Measurements from ENCODE around the gene TTLL7.
"Not testable (repeated sequence)": the region's sequence is repeated elsewhere in the genome, so short reads cannot be mapped to it uniquely, and the experiment has no call there.

The TTLL7 gene

DNA sequence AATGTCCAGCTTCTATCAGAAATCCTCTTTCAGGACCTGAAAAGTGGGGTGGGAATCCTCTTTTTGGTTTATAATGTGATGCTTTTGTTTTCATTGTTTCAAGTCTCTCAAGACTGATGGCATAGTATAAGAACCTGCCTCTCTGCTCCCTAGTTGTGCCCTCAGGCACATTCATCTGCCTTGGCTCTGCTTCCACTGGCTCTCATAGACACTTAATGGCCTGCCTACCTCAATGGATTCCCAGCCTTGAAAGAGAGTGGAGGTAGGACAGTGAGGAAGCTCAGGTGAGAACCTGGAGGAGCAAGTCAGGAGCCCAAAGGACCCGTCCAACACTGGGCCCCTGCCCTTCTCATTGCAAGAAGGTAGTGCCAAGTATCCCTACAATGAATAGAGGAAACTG, 4.8 kb downstream of the TTLL7 start:
- H3K18ac ChIP-seq (ENCODE audit: low read depth in 1 of 2, low read length in 2 of 2), result no peak overlapping the region
- H2AK5ac ChIP-seq (ENCODE audit: low read length, severe bottlenecking), result no peak overlapping the region
- no peaks in the 10 kb centered on the region for H3K27me3 ChIP-seq (ENCODE audit: control insufficient read depth in 1 of 2, insufficient read depth in 1 of 2, low read length in 2 of 2)
- H3K14ac ChIP-seq (ENCODE audit: low read length in 2 of 2), result no peak overlapping the region
- no peak overlapping the region for H3K27ac ChIP-seq (ENCODE audit: low read length, poor library complexity, severe bottlenecking)
- WGBS, result 100% methylated on average over 1 of the region's 1 CpG
- H3K4me2 ChIP-seq (ENCODE audit: low read length, poor library complexity, severe bottlenecking), result no peak overlapping the region
- no peak overlapping the region for H2AFZ ChIP-seq (ENCODE audit: low read depth, low read length)
- no peak overlapping the region for H3K9ac ChIP-seq (ENCODE audit: low read length)
- H3K36me3 ChIP-seq (ENCODE audit: control insufficient read depth in 1 of 2, insufficient read depth in 2 of 2, low read depth in 1 of 2, low read length in 2 of 2), result no peaks in the 10 kb centered on the region
- no peaks in the 10 kb centered on the region for H3K9me3 ChIP-seq (ENCODE audit: control insufficient read depth, low read length)
- H2BK120ac ChIP-seq (ENCODE audit: low read depth, low read length), result no peak overlapping the region
- H3K79me1 ChIP-seq (replicated peaks; ENCODE audit: low read length, poor library complexity, severe bottlenecking), result peaks cover 24% of the 10 kb centered on the region
- H3K4ac ChIP-seq (ENCODE audit: low read depth in 1 of 2, low read length in 2 of 2), result no peak overlapping the region
- no peak overlapping the region for H2BK5ac ChIP-seq (ENCODE audit: low read depth, low read length, poor library complexity, severe bottlenecking)
- no peak overlapping the region for H4K8ac ChIP-seq (ENCODE audit: low read length)
- no peak overlapping the region for H4K91ac ChIP-seq (ENCODE audit: low read length)
- DNase-seq, result no peak
- H3K4me3 ChIP-seq (ENCODE audit: insufficient read depth in 1 of 2, low read depth in 1 of 2, low read length in 2 of 2), result no peak overlapping the region
- H2BK12ac ChIP-seq (ENCODE audit: low read length in 2 of 2), result no peak overlapping the region
- no peak overlapping the region for H2BK15ac ChIP-seq (ENCODE audit: low read depth, poor library complexity, severe bottlenecking)
- H3K23ac ChIP-seq (ENCODE audit: low read length in 2 of 2), result no peak overlapping the region
- peaks cover 3% of the 10 kb centered on the region for H3K4me1 ChIP-seq (ENCODE audit: control insufficient read depth, insufficient read depth, low read depth, low read length)

DNA sequence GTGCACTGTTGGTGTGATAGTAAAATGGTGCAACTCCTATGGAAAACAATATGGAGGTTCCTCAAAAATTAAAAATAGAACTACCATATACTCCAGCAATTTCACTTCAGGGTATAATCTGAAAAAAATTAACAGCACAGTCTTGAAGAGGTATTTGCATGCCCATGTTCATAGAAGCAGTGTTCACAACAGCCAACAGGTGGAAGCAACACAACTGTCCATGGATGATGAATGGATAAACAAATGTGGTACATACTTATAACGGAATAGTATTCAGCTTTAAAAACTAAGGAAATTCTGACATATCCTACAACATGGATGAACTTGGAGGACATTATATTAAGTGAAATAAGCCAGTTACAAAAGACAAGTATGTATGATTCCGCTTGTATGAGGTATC, 8.2 kb downstream of the TTLL7 start:
- no peak for DNase-seq
- Histone ChIP-seq H3K4me1 (ENCODE audit: control insufficient read depth, insufficient read depth, low read depth, low read length) (no peaks in the 10 kb centered on the region), H2AFZ (ENCODE audit: low read depth, low read length) (no peak overlapping the region), H4K91ac (ENCODE audit: low read length) (no peak overlapping the region), H2BK120ac (ENCODE audit: low read depth, low read length) (no peak overlapping the region), H2BK5ac (ENCODE audit: low read depth, low read length, poor library complexity, severe bottlenecking) (no peak overlapping the region), H3K9ac (ENCODE audit: low read length) (no peak overlapping the region), H3K79me1 (replicated peaks; ENCODE audit: low read length, poor library complexity, severe bottlenecking) (peaks cover 24% of the 10 kb centered on the region), H3K4me3 (ENCODE audit: insufficient read depth in 1 of 2, low read depth in 1 of 2, low read length in 2 of 2) (no peak overlapping the region), H3K36me3 (ENCODE audit: control insufficient read depth in 1 of 2, insufficient read depth in 2 of 2, low read depth in 1 of 2, low read length in 2 of 2) (no peaks in the 10 kb centered on the region), H3K4me2 (ENCODE audit: low read length, poor library complexity, severe bottlenecking) (no peak overlapping the region), H3K27ac (ENCODE audit: low read length, poor library complexity, severe bottlenecking) (no peak overlapping the region), H3K18ac (ENCODE audit: low read depth in 1 of 2, low read length in 2 of 2) (no peak overlapping the region), H3K23ac (ENCODE audit: low read length in 2 of 2) (no peak overlapping the region), H3K14ac (ENCODE audit: low read length in 2 of 2) (no peak overlapping the region), H2BK12ac (ENCODE audit: low read length in 2 of 2) (no peak overlapping the region), H4K8ac (ENCODE audit: low read length) (no peak overlapping the region), H2AK5ac (ENCODE audit: low read length, severe bottlenecking) (no peak overlapping the region), H3K9me3 (ENCODE audit: control insufficient read depth, low read length) (peaks cover 4% of the 10 kb centered on the region), H3K4ac (ENCODE audit: low read depth in 1 of 2, low read length in 2 of 2) (no peak overlapping the region), H2BK15ac (ENCODE audit: low read depth, poor library complexity, severe bottlenecking) (no peak overlapping the region), H3K27me3 (ENCODE audit: control insufficient read depth in 1 of 2, insufficient read depth in 1 of 2, low read length in 2 of 2) (no peaks in the 10 kb centered on the region)
- 100% methylated on average over 2 of the region's 2 CpGs for WGBS

DNA sequence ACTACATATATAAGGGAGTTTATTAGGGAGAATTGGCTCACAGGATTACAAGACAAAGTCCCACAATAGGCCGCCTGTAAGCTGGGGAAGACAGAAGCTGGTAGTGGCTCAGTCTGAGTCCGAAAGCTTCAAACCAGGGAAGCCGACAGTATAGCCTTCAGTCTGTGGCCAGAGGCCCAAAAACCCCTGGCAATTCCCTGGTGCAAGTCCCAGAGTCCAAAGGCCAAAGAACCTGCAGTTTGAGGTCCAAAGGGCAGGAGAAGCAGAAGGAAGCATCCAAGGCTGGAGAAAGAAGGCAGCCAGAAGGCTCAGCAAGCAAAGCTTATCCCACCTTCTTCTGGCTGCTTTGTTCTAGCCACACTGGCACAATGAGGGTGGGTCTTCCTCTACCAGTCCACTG, 13.9 kb downstream of the TTLL7 start:
- H3K79me1 ChIP-seq (replicated peaks; ENCODE audit: low read length, poor library complexity, severe bottlenecking), result peaks cover 22% of the 10 kb centered on the region
- H3K27me3 ChIP-seq (ENCODE audit: control insufficient read depth in 1 of 2, insufficient read depth in 1 of 2, low read length in 2 of 2), result no peaks in the 10 kb centered on the region
- no peak overlapping the region for H2BK12ac ChIP-seq (ENCODE audit: low read length in 2 of 2)
- no peak overlapping the region for H3K9ac ChIP-seq (ENCODE audit: low read length)
- H3K4me2 ChIP-seq (ENCODE audit: low read length, poor library complexity, severe bottlenecking), result no peak overlapping the region
- no peak overlapping the region for H3K27ac ChIP-seq (ENCODE audit: low read length, poor library complexity, severe bottlenecking)
- H4K8ac ChIP-seq (ENCODE audit: low read length), result no peak overlapping the region
- H4K91ac ChIP-seq (ENCODE audit: low read length), result no peak overlapping the region
- H3K4me3 ChIP-seq (ENCODE audit: insufficient read depth in 1 of 2, low read depth in 1 of 2, low read length in 2 of 2), result no peak overlapping the region
- H3K18ac ChIP-seq (ENCODE audit: low read depth in 1 of 2, low read length in 2 of 2), result no peak overlapping the region
- peaks cover 4% of the 10 kb centered on the region for H3K9me3 ChIP-seq (ENCODE audit: control insufficient read depth, low read length)
- H2BK15ac ChIP-seq (ENCODE audit: low read depth, poor library complexity, severe bottlenecking), result no peak overlapping the region
- no peaks in the 10 kb centered on the region for H3K36me3 ChIP-seq (ENCODE audit: control insufficient read depth in 1 of 2, insufficient read depth in 2 of 2, low read depth in 1 of 2, low read length in 2 of 2)
- no peak for DNase-seq
- H3K4ac ChIP-seq (ENCODE audit: low read depth in 1 of 2, low read length in 2 of 2), result no peak overlapping the region
- no peaks in the 10 kb centered on the region for H3K4me1 ChIP-seq (ENCODE audit: control insufficient read depth, insufficient read depth, low read depth, low read length)
- no peak overlapping the region for H2BK120ac ChIP-seq (ENCODE audit: low read depth, low read length)
- no peak overlapping the region for H2AK5ac ChIP-seq (ENCODE audit: low read length, severe bottlenecking)
- no peak overlapping the region for H2BK5ac ChIP-seq (ENCODE audit: low read depth, low read length, poor library complexity, severe bottlenecking)
- no peak overlapping the region for H2AFZ ChIP-seq (ENCODE audit: low read depth, low read length)
- H3K14ac ChIP-seq (ENCODE audit: low read length in 2 of 2), result no peak overlapping the region
- no peak overlapping the region for H3K23ac ChIP-seq (ENCODE audit: low read length in 2 of 2)
- 97% methylated on average over 3 of the region's 3 CpGs for WGBS

DNA sequence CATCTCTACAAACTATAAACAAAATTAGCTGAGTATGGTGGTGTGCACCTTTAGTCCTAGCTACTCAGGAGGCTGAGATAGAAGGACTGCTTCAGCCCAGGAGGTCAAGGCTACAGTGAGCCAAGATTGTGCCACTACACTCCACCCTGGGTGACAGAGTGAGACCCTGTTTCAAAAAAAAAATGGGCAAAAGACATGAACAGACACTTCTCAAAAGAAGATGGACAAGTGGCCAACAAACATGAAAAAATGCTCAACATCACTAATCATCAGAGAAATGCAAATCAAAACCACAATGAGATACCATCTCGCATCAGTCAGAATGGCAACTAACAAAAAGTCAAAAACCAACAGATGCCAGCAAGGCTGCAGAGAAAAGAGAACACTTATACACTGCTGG, 15.0 kb downstream of the TTLL7 start:
- H4K8ac ChIP-seq (ENCODE audit: low read length); H2BK5ac ChIP-seq (ENCODE audit: low read depth, low read length, poor library complexity, severe bottlenecking); H3K4me3 ChIP-seq (ENCODE audit: insufficient read depth in 1 of 2, low read depth in 1 of 2, low read length in 2 of 2); H2AK5ac ChIP-seq (ENCODE audit: low read length, severe bottlenecking); H3K14ac ChIP-seq (ENCODE audit: low read length in 2 of 2); H3K4ac ChIP-seq (ENCODE audit: low read depth in 1 of 2, low read length in 2 of 2); H2BK12ac ChIP-seq (ENCODE audit: low read length in 2 of 2); H2BK120ac ChIP-seq (ENCODE audit: low read depth, low read length); H3K9ac ChIP-seq (ENCODE audit: low read length); H4K91ac ChIP-seq (ENCODE audit: low read length); H2BK15ac ChIP-seq (ENCODE audit: low read depth, poor library complexity, severe bottlenecking); H3K9me3 ChIP-seq (ENCODE audit: control insufficient read depth, low read length); H3K4me2 ChIP-seq (ENCODE audit: low read length, poor library complexity, severe bottlenecking); H3K27me3 ChIP-seq (ENCODE audit: control insufficient read depth in 1 of 2, insufficient read depth in 1 of 2, low read length in 2 of 2); DNase-seq; H3K23ac ChIP-seq (ENCODE audit: low read length in 2 of 2); H3K27ac ChIP-seq (ENCODE audit: low read length, poor library complexity, severe bottlenecking); H2AFZ ChIP-seq (ENCODE audit: low read depth, low read length); H3K18ac ChIP-seq (ENCODE audit: low read depth in 1 of 2, low read length in 2 of 2); H3K4me1 ChIP-seq (ENCODE audit: control insufficient read depth, insufficient read depth, low read depth, low read length); H3K36me3 ChIP-seq (ENCODE audit: control insufficient read depth in 1 of 2, insufficient read depth in 2 of 2, low read depth in 1 of 2, low read length in 2 of 2): not testable (repeated sequence)
- no CpG with 5 or more reads among the region's 1 CpG for WGBS
- H3K79me1 ChIP-seq (replicated peaks; ENCODE audit: low read length, poor library complexity, severe bottlenecking), result peaks cover 25% of the 10 kb centered on the region

Measured in mesenchymal stem cell (in vitro differentiated cells and primary cell).